ENCODE measurements around the gene TLL2. TPM values are rescaled to one million over a fixed set of nuclear protein-coding genes. Genes with fewer than 3 reads are reported as not detected.

Gene TLL2
- total RNA-seq, 1 donor from 2014 or later = not detected

DNA sequence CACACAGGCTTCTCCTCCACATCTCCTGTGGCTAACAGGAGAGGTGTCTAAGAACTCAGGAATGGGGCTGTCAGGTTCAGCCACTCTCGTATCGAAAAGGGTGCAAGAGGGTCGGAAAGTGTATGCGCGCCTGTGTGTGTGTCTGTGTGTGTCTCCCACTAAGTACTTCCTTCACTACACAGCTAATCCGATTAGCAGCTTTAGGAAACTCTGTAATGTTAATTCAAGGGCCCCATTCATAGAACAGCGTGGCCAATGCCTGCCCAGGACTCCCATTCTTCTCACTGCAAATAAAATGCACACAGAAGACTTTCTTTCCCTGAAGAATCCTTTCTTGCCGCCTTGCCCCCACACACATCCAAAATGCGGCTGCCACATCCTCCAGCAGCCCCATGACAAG lies 39.9 kb downstream of the TLL2 start:
- Histone ChIP-seq H3K27ac (no peak overlapping the region), H3K27me3 (peaks cover 33% of the 10 kb centered on the region), H3K4me3 (no peak overlapping the region), H3K4me1 (no peaks in the 10 kb centered on the region), H3K36me3 (no peaks in the 10 kb centered on the region), H3K9me3 (no peaks in the 10 kb centered on the region)
- intact Hi-C loops (cut with DNase I) = no loop called here
- no peak for DNase-seq
- TF ChIP-seq, protein P1, sequence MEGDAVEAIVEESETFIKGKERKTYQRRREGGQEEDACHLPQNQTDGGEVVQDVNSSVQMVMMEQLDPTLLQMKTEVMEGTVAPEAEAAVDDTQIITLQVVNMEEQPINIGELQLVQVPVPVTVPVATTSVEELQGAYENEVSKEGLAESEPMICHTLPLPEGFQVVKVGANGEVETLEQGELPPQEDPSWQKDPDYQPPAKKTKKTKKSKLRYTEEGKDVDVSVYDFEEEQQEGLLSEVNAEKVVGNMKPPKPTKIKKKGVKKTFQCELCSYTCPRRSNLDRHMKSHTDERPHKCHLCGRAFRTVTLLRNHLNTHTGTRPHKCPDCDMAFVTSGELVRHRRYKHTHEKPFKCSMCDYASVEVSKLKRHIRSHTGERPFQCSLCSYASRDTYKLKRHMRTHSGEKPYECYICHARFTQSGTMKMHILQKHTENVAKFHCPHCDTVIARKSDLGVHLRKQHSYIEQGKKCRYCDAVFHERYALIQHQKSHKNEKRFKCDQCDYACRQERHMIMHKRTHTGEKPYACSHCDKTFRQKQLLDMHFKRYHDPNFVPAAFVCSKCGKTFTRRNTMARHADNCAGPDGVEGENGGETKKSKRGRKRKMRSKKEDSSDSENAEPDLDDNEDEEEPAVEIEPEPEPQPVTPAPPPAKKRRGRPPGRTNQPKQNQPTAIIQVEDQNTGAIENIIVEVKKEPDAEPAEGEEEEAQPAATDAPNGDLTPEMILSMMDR (IDR thresholded peaks at IDR 0.05) = no peak
- ATAC-seq = no peak

DNA sequence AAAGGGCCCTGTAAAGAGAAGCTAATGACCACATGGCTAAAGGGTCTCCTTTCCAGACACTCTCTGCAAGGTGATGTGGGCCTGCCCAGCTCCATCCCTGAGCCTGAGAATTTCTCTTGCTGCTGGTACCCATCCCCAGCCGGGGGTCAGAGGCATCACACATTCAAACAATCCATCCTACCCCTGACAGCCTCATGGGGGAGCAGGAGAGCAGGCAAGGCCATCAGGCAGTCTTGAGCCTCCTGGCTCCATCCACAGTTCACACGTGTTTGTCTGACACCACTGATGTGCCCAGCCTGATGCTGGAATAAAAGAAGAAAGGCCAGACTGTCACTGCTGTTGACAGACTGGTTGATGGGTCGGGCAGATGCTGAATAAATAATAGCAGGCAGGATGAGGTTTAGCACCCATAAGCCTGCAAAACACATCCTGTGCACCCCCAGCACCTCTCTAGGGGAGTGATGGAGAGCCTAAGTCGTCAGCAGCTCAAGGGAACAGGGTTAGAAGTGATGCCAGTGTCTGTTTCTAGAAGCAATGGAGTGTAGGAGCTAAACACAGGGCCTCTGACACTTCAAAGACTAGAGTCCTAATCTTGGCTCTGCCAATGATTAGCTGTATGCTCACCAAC lies 43.5 kb downstream of the TLL2 start:
- H3K4me3 ChIP-seq = no peak overlapping the region
- peak; percentile 61 for ATAC-seq

DNA sequence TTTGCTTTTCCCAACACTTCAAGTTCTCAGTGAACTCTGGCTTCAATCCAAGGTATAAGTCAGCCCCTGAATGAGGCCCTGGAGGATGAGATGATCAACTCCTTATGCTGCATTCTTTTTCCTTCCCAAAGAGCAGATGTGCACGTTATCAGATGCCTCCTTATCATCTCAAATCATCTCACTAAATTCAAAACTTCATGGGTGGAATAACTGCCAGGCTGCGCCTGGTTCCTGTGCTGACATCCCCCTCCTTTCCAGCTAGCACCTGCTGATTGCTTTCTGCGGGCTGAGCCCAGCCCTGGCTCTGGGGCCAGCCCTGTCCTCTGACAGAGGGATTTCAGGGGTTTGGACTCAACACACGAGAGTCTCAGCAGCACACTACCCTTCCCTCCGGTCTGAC lies 44.9 kb downstream of the TLL2 start:
- no peaks in the 10 kb centered on the region for H3K36me3 ChIP-seq
- no peak overlapping the region for H3K4me3 ChIP-seq
- no peaks in the 10 kb centered on the region for H3K9me3 ChIP-seq
- ATAC-seq = no peak
- H3K27ac ChIP-seq = no peak overlapping the region
- DNase-seq = no peak
- TF ChIP-seq, protein P1 (IDR thresholded peaks at IDR 0.05) = no peak
- intact Hi-C loops (cut with DNase I) = no loop called here
- peaks cover 21% of the 10 kb centered on the region for H3K27me3 ChIP-seq
- no peaks in the 10 kb centered on the region for H3K4me1 ChIP-seq

More for the DNA sequence above, 43.5 kb downstream of the TLL2 start:
- TF ChIP-seq, protein P1 (IDR thresholded peaks at IDR 0.05) = peak; percentile 38
- Histone ChIP-seq H3K4me1 (no peaks in the 10 kb centered on the region), H3K27me3 (peaks cover 27% of the 10 kb centered on the region), H3K36me3 (no peaks in the 10 kb centered on the region), H3K9me3 (no peaks in the 10 kb centered on the region), H3K27ac (no peak overlapping the region)
- intact Hi-C loops (cut with DNase I) = no loop called here
- DNase-seq = no peak

DNA sequence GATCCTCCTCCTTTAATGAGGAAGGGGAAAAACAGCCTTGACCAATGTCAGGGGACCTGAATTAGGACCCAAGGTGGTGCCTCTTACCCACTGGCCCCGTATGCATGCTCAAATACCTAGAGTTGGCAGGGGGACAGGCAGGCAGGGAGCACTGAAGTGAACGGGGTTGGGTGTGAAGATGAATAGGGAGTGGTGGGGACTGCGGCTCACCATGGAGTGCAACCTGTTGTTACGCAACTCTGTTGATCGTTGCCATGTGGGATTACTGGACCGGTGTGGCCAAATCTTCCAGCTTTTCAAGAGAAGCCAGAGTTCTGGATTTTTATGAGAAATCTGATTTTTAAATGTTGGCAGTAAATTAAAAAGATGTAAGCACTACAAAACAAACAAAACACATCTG lies 48.1 kb downstream of the TLL2 start:
- TF ChIP-seq, protein P1 (IDR thresholded peaks at IDR 0.05) = no peak
- Histone ChIP-seq H3K36me3 (no peaks in the 10 kb centered on the region), H3K4me3 (no peak overlapping the region), H3K4me1 (no peaks in the 10 kb centered on the region), H3K27ac (no peak overlapping the region), H3K9me3 (no peaks in the 10 kb centered on the region), H3K27me3 (peaks cover 12% of the 10 kb centered on the region)
- DNase-seq (no peak), ATAC-seq (no peak)
- intact Hi-C loops (cut with DNase I) = no loop called here

- Histone ChIP-seq H3K9me3 (no peaks in the 10 kb centered on the region), H3K27me3 (no peaks in the 10 kb centered on the region), H3K4me3 (no peak overlapping the region), H3K36me3 (no peaks in the 10 kb centered on the region), H3K27ac (no peak overlapping the region), H3K4me1 (no peaks in the 10 kb centered on the region)
- DNase-seq (no peak), ATAC-seq (no peak)
- intact Hi-C loops (cut with DNase I) = no loop called here
- TF ChIP-seq, protein P1 (IDR thresholded peaks at IDR 0.05) = no peak
Measured at GRCh38 chr10:96463562-96463961, 50.2 kb downstream of the TLL2 start.
